ENCODE data around the gene VAMP8.
"Not testable (repeated sequence)": the region's sequence is repeated elsewhere in the genome, so short reads cannot be mapped to it uniquely, and the experiment has no call there.

The VAMP8 gene

DNA sequence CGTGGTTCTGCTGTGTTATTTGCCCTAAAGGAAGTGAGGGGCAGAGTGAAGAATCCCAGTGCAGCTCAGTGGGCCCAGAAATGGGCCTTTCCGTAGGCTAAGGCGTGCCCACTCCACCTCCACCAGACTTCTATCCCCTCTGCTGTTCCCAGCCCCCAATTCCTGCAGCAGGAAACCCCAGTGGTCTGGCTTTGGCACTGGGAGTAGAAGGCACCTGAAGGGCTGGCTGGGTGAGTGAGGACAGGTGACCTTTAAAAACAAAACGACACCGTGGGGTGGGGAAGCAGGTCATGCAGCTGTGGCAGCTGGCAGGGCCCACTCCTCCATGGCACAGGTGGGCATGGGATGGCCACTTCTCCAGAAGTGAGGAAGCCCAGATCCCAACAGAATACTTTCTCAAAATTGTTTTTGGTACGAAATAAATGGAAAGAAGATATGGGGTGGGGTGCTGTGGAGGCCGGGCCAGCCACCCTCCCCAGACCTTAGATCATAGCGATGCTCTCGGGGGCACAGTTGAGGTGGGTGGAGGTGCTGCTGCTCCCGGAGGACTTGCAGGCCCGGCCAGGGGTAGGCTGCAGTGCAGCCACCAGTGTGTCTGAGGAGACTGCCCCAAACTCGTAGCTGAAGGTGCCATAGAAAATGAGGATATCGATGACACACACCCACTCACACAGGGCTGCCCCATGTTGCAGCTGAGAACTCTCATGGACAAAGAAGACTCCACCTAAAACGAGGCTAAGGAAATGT is 21.4 kb downstream of the VAMP8 start:
- no peak for DNase-seq (ENCODE audit: low spot score)

DNA sequence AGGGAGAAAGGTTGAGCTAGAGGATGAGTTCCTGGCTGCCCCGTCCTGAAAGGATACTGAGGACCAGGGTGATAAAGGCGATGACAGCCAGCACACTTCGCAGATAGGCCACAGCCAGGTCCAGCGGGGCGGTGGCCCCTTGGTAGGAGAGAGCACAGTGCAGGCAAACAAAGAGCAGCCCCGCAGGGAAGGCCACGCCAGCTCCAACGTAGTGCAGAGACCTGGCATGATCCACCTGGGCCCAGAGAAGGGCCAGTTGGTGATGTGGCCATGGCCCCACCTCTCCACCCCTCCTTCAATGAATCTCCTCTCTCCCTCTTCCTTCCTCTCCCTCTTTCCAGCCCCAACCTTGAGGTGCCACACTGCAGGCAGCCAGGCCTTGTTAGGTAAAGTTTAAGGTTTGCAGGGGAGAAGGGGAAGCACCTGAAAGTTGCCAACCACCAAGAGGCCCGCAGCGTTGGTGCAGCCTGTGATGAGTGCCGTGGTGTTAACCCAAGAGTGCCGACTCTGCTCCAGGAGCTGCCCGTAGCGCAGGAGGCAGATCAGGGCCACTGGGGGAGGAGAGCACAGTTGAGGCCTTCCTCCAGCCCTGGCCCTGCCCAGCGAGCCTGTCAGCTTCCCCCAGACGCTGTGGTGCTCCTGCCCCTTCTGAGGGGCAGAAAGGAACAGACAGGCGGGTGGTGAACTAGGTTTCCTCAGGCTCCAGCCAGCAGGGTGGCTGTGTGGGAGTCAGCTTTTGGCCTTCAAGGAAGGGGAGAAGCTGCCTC is 22.3 kb downstream of the VAMP8 start:
- no peak for DNase-seq (ENCODE audit: low spot score)

DNA sequence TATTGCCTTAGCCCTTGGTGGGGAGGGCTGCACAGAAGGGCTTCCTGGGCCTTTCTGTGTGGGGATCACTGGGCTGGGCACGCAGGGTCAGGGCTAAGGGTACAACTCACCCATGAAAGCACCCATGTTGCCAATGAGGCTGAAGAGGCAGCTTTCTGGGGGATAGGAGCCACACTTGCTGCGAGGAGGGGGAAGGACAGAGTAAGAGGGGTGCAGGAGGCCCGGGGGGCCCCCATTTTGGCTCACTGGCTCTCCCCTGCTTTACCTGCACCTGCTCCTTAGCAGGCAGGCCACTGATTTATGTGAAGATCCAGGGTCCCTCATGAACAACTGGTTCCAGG is 22.8 kb downstream of the VAMP8 start:
- DNase-seq (ENCODE audit: low spot score) = no peak

DNA sequence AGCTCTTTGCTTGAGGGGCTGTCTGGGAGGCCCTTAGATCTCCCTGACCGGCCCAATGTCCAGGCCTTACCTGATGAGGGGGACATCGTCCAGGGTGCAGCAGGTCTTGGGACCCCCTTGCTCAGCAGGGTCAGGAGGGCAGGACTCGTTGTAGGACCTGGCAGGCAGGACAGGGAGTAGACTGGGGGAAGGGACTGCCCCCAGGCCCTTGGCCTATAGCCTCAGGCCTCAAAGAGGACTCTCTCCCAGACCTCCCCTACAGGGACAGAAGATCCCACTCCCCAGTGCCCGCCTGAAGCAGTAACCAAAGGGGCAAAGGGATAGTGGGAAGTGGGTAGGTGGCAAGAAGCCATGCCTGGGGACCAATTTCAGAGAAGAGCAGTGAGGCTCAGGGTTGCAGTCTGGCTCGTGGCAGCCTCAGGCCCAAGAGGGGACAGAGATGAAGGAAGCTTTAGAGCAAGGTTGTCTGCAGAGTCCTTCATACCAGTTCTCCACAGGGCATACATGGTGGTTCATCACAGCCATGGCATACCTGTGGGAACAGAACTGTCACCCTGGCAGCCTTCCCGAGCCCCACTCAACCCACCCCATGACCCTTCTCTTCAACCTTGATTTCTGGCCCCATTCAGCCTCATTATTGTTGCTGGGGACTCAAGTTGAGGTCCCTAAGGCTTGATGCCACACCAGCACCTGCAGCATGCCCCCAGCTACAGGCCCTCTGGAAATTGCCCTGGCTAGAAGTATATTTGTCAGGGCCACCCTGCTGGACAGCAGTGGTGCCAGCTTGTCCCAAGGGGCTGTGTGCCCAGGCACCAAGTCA is 23.8 kb downstream of the VAMP8 start:
- DNase-seq (ENCODE audit: low spot score) = no peak

DNA sequence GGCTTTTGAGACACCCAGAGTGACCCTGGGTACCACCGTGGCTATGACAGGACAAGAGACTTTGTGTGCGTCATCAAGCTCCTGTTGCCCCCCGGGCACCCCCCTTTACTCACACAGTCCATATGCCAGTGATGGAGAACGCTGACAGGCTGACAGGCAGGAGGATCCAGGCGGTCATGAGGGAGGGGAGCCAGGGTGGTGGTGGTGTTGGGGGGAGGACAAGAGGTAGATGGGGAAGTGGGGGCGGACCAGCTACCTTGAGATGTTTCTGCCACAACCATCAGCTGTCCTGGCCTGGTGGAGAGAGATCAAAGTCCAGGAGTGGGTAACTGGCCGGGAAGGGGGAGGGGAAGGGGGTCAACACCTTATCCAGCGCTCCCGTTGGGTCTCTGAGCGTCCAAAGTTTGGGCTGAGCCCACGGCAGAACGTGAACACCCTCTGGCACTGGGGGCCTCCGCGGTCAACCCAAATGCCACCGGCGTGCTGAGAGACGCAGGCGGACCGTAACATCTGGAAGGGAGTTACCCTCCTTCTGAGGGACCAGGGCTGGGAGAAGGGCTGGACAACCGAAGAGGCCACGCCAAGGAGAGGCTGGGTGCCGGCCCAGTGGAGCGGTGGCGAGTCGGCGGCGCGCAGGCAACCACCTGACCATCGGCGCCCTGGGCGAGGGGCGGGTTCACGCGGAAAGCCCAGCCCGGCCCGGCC is 24.5 kb downstream of the VAMP8 start:
- DNase-seq (ENCODE audit: low spot score) = no peak

DNA sequence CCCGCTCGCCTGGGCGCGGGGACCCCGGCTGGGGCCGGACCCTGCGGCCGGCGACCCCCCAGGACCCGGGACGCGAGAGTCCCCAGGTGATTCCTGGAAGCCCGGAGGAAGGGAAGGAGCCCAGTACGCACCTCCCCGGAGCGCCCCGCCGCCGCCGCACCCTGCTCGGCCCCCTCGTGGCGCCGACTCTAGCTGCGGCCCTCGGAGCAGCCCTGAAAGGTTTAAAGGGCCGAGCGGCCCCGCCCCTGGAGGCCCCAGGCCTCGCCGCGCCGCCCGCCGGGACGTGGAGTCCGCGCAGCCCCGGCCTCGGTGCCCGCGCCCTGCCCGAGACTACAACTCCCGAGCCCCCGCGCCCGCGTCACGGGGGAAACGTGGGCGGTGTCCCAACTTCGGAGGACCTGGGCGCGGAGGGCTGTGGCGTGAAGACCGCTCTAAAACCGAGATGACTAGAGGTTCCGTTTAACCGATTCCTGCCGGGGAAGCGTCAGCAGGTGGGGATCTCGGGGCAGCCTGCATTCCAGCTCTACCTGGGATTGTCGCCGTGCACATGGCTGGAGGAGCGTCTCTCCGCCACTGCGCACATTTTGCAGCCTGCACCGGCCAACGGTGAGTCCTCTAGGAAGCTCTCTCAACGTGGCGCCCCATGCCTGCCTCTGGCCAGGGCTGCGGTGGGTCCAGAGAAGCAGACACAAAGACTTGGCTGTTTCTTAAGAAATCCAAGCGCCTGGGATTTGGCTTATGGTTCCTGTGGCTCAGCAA is 25.3 kb downstream of the VAMP8 start, which contains the start of gene TMEM150A:
TSS of gene TMEM150A (minus strand) at position 223 of the 759 bp plus-strand sequence. CDS start 750 bp downstream, outside the sequence.
- peak; percentile 89 for DNase-seq (ENCODE audit: low spot score)

DNA sequence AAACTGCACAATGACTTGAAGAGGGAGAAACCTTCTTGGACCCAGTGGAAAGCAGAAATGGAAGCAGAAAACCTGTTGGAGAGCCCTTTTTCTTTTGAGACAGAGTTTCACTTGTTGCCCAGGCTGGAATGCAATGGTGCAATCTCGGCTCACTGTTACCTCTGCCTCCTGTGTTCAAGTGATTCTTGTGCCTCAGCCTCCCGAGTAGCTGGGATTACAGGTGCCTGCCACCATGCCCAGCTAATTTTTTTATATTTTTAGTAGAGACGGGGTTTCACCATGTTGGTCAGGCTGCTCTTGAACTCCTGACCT is 26.7 kb downstream of the VAMP8 start:
- not testable (repeated sequence) for DNase-seq (ENCODE audit: low spot score)

DNA sequence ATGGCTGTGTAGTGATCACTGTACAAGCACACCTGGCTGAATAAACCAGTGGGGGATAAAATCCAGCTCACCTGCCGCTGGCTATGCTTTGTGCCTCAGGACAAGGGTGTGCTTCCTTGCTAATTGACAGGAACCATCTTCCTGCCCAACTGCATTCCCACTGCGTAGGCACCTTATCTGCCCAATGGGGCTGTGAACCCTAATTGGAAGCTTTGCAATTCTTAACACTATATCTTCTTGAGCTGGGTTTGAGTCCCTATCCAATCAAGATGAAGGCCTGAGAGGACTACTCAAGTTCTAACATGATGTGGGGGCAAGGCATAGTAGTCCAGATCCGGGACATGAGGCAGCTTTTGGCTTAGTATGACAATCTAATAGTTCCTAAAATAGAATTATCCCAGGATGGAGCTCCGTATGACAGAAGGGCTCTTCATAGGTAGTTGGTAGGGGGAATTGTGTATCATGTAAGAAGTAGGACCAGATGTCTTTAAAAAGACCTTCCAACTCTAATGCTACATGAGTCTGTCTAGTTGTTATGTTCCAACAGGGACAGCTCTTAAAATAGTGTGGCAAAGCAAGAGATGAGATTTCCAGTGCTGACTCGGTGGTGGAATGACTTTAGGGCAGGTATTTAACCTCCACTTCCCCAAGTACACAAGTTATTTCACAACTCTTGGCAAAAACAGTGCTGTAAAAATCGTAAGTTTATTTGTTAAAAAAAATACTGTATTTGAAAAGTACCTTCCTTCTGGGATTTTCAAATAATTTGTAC is 27.4 kb downstream of the VAMP8 start:
- DNase-seq (ENCODE audit: low spot score) = no peak

DNA sequence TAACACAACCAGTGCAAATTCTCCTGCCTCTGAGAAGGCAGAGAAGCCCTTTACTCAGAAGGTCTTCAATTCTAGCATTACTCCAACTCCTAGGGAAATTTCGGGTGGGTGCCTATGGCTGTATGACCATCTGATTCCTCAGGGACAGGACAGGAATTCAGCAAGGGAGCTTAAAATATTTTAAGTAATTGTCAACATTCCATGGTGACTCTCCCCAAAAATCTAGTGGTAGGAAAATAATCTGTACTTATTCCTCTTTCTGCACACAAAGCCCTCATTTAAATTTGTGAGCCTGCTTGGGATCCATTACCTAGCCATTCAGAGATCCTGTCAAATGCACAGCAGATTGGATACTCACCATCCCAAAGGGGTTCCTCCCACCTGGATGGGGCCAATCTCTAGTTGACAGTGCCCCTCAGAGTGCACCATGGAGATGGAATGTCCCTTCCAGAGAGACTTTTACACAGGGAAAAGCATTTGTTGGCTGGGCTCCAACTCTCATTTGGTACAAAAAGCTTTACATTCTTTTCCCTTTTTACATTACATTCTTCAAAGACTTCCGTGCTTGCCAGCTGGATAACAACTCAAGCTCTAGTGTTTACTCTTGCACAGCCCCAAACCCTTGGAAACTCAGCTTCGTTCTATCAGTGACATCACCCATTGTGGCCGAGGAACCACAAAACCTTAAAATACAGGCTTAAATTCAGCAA is 28.2 kb downstream of the VAMP8 start:
- no peak for DNase-seq (ENCODE audit: low spot score)

DNA sequence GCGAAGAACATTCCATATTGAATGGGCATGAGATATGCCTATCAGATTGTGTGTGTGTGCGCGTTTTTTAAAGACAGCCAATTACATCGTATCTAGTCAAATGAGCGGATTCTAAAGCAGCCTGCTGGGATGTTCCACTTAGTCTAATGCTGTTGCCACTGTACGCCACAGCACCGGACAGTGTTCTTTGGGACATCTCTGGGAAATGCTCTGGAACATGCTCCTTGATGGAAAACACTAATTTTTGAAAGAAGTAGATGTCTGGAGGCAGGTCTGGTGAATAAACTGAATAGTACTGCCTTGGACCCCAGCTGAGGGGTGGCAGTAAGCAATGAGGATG is 28.7 kb downstream of the VAMP8 start:
- no peak for DNase-seq (ENCODE audit: low spot score)

DNA sequence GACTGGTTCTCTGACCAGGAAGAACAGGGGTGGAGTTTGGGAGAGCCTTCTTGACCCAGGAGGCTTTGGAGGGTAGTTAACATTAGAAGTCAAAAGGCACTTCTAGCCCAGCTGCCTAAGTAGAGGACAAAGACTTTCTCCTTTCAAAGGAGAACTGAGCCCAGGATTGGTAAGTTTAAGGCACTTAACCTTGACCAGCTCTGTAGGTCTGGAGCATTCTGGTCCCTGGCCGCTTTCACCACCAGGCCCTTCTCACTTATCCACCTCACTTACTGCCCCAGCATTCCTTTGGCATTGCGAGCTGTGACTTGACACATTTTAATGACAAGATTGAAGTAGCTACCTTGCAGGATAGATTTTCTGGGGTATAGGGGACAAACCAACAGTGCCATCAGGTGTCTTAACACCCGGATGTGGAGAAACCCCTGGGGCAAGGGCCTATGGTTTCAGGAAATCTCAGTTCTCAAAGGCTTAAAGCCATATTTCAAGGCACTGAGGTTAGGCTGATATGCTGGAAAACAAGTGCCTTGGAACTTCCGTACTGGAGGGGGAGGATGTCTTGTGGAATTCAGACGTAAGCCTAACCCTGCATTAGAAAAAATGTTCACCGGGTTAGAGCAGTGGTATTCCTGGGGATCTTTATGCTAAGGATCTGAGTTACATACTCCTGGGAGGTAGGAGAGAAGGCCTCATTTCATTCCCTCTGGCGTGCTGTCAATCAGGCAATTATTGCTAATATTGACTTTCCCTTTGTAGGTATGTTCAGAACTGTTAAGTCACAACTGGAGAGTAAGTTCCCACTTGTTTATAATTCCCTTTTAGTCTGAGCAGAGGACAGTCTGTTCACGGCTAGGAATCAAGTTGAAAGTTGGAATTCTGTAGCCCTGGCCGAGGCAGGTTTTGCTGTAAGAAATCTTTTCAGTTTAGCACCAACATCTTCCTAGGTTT is 30.2 kb downstream of the VAMP8 start:
- DNase-seq (ENCODE audit: low spot score) = no peak

DNA sequence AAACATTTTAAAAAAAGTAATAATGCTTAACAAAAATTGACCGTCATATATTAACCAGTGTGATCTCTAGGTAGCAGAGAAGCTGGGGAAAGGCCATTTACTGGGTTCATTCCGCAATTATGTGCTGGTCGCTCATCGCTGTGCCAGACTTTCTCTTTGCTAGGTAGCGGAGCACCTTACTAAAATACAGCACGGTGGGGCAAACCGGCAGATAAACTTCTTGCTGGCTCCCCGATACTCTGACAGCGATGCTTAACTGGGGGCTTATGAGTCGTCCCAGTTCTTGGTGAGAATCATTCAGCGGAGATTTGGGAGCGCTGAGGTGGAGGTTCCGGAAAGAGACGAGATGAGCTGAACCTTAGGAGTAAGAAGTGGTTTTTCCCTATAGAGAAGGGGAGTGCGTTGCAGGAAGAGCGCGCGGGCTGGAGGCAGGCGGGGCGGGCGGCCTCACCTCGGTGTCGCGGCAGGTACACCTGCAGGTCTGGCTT is 33.9 kb downstream of the VAMP8 start:
- no peak for DNase-seq (ENCODE audit: low spot score)

DNA sequence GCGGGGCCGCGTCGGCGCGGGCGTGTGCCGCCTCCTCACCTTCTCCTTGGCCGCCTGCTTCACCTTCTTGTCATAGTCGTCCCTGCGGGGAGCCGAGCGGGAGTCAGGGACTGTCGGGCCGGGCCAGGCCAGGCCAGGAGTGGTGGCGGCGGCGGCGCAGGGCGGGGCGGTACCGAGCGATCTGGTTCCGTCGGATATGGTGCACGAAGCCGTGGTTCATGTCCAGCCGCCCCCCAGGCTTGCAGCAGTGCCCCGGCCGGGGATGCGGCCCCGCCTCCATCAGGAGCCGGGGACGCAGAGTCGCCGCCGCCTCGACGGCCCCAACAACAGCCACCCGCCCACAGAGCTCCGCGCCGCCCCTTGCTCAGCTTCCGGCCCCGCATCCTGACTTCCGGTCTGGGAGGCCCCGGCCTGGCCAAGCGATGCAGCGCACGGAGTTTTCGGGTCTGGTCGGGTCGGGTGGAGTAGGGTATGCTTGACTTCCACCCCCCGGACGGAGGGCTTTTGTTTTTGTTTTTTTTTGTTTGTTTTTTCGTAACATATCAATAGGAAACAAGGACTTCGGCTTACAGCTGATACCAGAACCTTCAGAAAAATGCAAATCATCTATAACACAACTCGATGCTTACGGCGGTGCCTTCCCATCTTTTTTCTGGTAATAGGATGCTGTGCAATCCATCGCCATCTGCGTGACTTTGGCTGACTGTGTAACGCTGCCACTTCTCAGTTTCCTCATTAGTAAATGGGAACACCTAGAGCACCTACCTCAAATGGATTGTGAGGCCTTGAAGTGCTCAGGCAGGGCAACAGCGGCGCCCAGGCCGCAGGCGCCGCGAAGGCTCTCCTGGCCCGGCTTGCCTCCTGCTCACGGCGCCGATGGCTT is 34.6 kb downstream of the VAMP8 start, which contains the start of gene C2orf68:
TSS of gene C2orf68 (minus strand) at position 362 of the 883 bp plus-strand sequence. CDS start at position 280, 82 bp downstream.
- DNase-seq (ENCODE audit: low spot score) = peak; percentile 84

DNA sequence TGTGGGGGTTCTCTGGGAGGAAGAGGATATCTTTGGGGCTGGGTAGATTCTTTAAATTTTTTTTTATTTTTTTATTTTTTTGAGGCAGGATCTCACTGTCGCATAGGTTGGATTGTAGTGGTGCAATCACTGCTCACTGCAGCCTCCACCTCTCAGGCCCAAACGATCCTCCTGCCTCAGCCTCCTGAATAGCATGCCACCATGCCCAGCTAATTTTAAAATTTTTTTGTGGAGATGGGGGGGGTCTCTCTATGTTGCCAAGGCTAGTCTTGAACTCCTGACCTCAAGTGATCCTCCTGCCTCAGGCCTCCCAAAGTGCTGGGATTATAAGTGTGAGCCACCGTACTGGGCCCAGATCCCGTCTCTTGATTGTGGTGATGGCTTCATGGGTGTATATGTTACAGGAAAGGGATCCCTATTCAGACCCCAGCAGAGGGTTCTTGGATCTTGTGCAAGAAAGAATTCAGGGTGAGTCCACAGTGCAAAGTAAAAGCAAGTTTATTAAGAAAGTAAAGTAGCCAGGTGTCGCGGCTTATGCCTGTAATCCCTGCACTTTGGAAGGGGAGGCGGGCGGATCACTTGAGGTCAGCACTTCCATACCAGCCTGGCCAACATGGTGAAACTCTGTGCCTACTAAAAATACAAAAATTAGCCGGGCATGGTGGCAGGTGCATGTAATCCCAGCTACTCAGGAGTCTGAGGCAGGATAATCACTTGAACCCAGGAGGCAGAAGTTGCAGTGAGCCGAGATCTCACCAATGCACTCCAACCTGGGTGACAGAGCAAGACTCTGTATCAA is 36.5 kb downstream of the VAMP8 start:
- no peak for DNase-seq (ENCODE audit: low spot score)

DNA sequence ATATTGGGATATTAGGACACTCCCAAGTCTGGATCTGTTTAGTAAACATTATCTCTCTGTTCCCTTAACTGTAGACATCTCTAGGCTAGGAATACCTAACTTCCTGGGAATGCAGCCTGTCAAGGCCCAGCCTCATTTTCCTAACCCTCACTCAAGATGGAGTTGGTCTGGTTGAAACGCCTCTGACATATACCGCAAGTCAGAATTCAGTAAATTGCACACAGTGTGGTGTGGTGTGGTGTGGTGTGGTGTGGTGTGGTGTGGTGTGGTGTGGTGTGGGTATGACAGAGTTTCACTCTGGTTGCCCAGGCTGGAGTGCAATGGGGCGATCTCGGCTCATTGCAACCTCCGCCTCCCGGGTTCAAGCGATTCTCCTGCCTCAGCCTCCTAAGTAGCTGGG is 37.4 kb downstream of the VAMP8 start:
- not testable (repeated sequence) for DNase-seq (ENCODE audit: low spot score)

DNA sequence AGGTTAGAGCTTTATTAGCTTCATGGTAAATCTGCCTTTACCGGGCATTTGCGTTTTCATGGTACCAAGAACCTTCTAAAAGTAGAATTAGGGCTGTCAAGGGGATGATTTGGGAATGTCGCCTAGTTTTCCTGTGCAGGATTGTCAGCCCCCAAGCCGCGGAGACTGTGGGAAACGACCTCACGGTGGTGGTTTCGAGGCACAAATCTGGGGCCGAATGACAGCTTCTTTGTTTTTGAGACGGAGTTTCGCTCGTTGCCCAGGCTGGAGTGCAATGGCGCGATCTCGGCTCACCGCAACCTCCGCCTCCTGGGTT is 38.0 kb downstream of the VAMP8 start:
- no peak for DNase-seq (ENCODE audit: low spot score)

DNA sequence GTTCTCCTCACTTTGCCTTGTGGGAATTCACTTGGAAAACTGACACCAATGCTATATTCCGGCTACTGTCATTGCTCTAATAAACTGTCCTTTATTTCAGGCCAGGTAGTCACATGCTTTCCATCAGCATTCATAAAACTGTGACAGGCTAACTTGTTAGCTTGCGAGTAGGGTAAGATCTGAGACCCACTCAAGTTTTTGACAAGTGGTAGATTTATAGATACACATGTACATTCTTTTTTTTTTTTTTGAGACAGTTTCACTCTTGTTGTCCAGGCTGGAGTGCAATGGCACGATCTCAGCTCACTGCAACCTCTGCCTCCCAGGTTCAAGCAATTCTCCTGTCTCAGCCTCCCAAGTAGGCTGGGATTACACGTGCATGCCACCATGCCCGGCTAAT is 40.3 kb downstream of the VAMP8 start:
- DNase-seq (ENCODE audit: low spot score) = not testable (repeated sequence)

Data from CD4-positive, alpha-beta T cell treated with Interleukin-15 for 4 hours (primary cell).